Progenitor cell of endocrine pancreas (in vitro differentiated cells): ENCODE data around the gene TGFB2. TPM values are rescaled to one million over a fixed set of nuclear protein-coding genes. Genes with fewer than 3 reads are reported as not detected.
A peak's percentile ranks its signal among the peaks of the same experiment; 100 is the strongest.

ENCODE experiments used
- DNase-seq: peaks from one replicate; pipeline ENCODE4 v3.0.0; 2021; ENCODE audit warnings: low spot score; ENCODE audit not compliant: unreplicated experiment
- H3K27ac Mint-ChIP-seq: 2 replicates; pipeline ENCODE4 v1.8.0; 2021; ENCODE audit warnings: mild to moderate bottlenecking, moderate library complexity, mixed read lengths
- H3K27me3 Mint-ChIP-seq: 2 replicates; pipeline ENCODE4 v1.8.0; 2021; ENCODE audit warnings: mixed read lengths
- H3K36me3 Mint-ChIP-seq: 2 replicates; pipeline ENCODE4 v1.8.0; 2022; ENCODE audit warnings: mixed read lengths; ENCODE audit not compliant: insufficient read depth
- H3K4me1 Mint-ChIP-seq: 2 replicates; pipeline ENCODE4 v1.8.0; 2021; ENCODE audit warnings: low read depth, mixed read lengths
- H3K4me3 Mint-ChIP-seq: 2 replicates; pipeline ENCODE4 v1.8.0; 2021; ENCODE audit warnings: low read depth, mild to moderate bottlenecking, moderate library complexity, mixed read lengths
- H3K9me3 Mint-ChIP-seq: 2 replicates; pipeline ENCODE4 v1.8.0; 2021; ENCODE audit warnings: low read depth, mixed read lengths
- total RNA-seq: library from RNA; stranded (reverse); gene quantifications from 2 replicates; pipeline ENCODE4 v1.2.1, GENCODE V29; 2021
- TF ChIP-seq, protein P1 (sequence below): fragments of 200-600 bp; sonication (generic); IDR thresholded peaks from one replicate; pipeline ENCODE4 v1.5.0; 2021; ENCODE audit warnings: antibody characterized with exemption, mild to moderate bottlenecking; ENCODE audit not compliant: unreplicated experiment

Gene TGFB2
- total RNA-seq, 1 donor from 2014 or later = 26.4 TPM

GRCh38 chr1:218362418-218363076 is 17.4 kb downstream of the TGFB2 start:
- no peak overlapping the region for H3K27ac Mint-ChIP-seq
- H3K36me3 Mint-ChIP-seq = peaks cover 3% of the 10 kb centered on the region
- H3K4me3 Mint-ChIP-seq = no peak overlapping the region
- no peaks in the 10 kb centered on the region for H3K27me3 Mint-ChIP-seq
- H3K9me3 Mint-ChIP-seq = no peaks in the 10 kb centered on the region
- peaks cover 53% of the 10 kb centered on the region for H3K4me1 Mint-ChIP-seq
- no peak for DNase-seq
- TF ChIP-seq, protein P1, sequence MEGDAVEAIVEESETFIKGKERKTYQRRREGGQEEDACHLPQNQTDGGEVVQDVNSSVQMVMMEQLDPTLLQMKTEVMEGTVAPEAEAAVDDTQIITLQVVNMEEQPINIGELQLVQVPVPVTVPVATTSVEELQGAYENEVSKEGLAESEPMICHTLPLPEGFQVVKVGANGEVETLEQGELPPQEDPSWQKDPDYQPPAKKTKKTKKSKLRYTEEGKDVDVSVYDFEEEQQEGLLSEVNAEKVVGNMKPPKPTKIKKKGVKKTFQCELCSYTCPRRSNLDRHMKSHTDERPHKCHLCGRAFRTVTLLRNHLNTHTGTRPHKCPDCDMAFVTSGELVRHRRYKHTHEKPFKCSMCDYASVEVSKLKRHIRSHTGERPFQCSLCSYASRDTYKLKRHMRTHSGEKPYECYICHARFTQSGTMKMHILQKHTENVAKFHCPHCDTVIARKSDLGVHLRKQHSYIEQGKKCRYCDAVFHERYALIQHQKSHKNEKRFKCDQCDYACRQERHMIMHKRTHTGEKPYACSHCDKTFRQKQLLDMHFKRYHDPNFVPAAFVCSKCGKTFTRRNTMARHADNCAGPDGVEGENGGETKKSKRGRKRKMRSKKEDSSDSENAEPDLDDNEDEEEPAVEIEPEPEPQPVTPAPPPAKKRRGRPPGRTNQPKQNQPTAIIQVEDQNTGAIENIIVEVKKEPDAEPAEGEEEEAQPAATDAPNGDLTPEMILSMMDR = no peak

GRCh38 chr1:218363141-218363540 is 18.0 kb downstream of the TGFB2 start:
- no peak for DNase-seq
- H3K27ac Mint-ChIP-seq = peak overlapping the region; percentile 88
- no peak overlapping the region for H3K4me3 Mint-ChIP-seq
- H3K9me3 Mint-ChIP-seq = no peaks in the 10 kb centered on the region
- no peaks in the 10 kb centered on the region for H3K27me3 Mint-ChIP-seq
- TF ChIP-seq, protein P1 = no peak
- peaks cover 1% of the 10 kb centered on the region for H3K36me3 Mint-ChIP-seq
- H3K4me1 Mint-ChIP-seq = peaks cover 52% of the 10 kb centered on the region

DNA sequence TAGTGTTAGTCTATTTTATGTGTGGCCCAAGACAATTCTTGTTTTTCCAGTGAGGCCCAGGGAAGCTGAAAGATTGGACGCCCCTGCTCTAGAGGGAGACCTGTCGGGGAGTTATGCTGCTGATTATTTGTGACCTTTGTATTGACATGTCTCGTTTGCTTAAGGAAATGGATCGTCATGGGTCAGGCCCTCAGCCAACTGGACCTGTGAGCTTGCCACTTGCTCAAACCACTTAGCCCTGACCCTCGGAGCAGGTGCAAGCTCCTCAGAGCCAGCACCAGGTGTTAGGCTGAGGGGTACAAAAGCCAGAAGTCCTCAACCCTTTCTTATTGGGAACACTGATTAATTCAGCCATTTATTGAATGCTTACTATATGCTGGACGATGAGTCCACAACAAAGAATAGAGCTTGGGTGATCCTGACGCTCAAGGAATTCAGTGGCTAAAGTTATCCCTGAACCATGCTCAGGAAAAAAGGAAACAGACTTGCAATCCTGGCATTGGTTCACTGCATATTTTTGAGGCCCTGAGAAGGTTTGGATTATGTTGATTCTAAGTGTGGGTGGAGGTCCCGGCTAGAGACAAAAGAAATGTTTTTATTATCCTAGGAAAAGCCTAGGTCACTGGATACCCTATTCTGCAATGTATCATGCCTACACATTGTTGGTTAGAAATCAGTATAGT is 19.0 kb downstream of the TGFB2 start:
- TF ChIP-seq, protein P1 = no peak
- H3K27me3 Mint-ChIP-seq = no peaks in the 10 kb centered on the region
- H3K9me3 Mint-ChIP-seq = peaks cover 4% of the 10 kb centered on the region
- H3K27ac Mint-ChIP-seq = peak overlapping the region; percentile 92
- H3K4me3 Mint-ChIP-seq = no peak overlapping the region
- no peak for DNase-seq
- H3K4me1 Mint-ChIP-seq = peaks cover 52% of the 10 kb centered on the region
- H3K36me3 Mint-ChIP-seq = peaks cover 4% of the 10 kb centered on the region

- TF ChIP-seq, protein P1 = no peak
- Mint-ChIP-seq H3K27ac (peak overlapping the region; percentile 92), H3K27me3 (no peaks in the 10 kb centered on the region), H3K9me3 (peaks cover 4% of the 10 kb centered on the region), H3K4me1 (peaks cover 48% of the 10 kb centered on the region), H3K36me3 (peaks cover 11% of the 10 kb centered on the region), H3K4me3 (no peak overlapping the region)
- DNase-seq = no peak
These were observed 20.3 kb downstream of the TGFB2 start for GRCh38 chr1:218365226-218365999.

DNA sequence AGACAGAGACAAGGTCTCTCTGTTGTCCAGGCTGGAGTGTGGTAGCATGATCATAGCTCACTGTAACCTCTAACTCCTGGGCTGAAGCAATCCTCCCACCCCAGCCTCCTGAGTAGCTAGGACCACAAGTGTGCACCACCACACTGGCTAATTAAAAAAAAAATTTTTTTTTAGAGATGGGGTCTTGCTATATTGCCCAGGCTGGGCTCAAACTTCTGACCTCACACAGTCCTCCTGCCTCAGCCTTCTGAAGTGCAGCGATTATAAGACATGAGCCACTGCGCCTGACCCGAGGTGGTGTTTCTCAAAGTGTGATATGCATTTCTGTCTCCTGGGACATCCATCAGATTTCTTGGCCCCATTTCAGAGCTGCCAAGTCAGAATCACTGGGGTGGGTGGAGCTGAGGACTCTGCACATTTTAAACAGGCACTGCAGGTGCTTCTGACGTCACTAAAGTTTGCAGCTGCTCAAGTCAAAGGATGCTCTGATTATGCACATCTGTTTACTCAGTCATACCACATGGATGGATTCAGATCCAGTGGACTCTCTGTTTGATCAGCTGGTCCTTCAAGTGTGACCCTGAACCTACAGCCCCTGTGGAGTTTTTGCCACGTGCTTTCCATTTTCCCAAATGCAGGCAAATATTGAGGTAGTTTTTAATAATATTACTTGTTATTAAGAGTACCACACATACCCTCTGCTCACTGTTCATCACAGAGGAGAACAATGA is 21.4 kb downstream of the TGFB2 start:
- H3K27ac Mint-ChIP-seq = peak overlapping the region; percentile 97
- peaks cover 4% of the 10 kb centered on the region for H3K9me3 Mint-ChIP-seq
- TF ChIP-seq, protein P1 = no peak
- peaks cover 11% of the 10 kb centered on the region for H3K36me3 Mint-ChIP-seq
- no peak overlapping the region for H3K4me3 Mint-ChIP-seq
- H3K4me1 Mint-ChIP-seq = peaks cover 48% of the 10 kb centered on the region
- DNase-seq = no peak
- H3K27me3 Mint-ChIP-seq = no peaks in the 10 kb centered on the region
